Neural crest cell (in vitro differentiated cells): ENCODE results near the gene PDE6A. TPM values are rescaled to one million over a fixed set of nuclear protein-coding genes. Genes with fewer than 3 reads are reported as not detected.

ENCODE experiments used
- DNase-seq: peaks from one replicate; pipeline ENCODE4 v3.0.0; 2021; ENCODE audit warnings: low read depth, mixed read lengths, low spot score
- H3K27ac Mint-ChIP-seq: one replicate; pipeline ENCODE4 v1.8.0; 2021; ENCODE audit warnings: mild to moderate bottlenecking, mixed read lengths; ENCODE audit not compliant: unreplicated experiment
- H3K27me3 Mint-ChIP-seq: 2 replicates; pipeline ENCODE4 v1.8.0; 2021; ENCODE audit warnings: low read depth, mild to moderate bottlenecking, mixed read lengths
- H3K36me3 Mint-ChIP-seq: 2 replicates; pipeline ENCODE4 v1.8.0; 2021; ENCODE audit warnings: low read depth, mild to moderate bottlenecking, mixed read lengths
- H3K4me1 Mint-ChIP-seq: 2 replicates; pipeline ENCODE4 v1.8.0; 2021; ENCODE audit warnings: mixed read lengths
- H3K4me3 Mint-ChIP-seq: one replicate; pipeline ENCODE4 v1.8.0; 2021; ENCODE audit warnings: mild to moderate bottlenecking, mixed read lengths
- H3K9me3 Mint-ChIP-seq: 2 replicates; pipeline ENCODE4 v1.8.0; 2021; ENCODE audit warnings: mixed read lengths
- total RNA-seq: library from RNA; stranded (reverse); gene quantifications from 2 replicates; pipeline ENCODE4 v1.2.1, GENCODE V29; 2021
- TF ChIP-seq, protein P1 (sequence below): fragments of 200-600 bp; sonication (generic); conservative IDR thresholded peaks from 2 replicates; pipeline ENCODE4 v1.5.0; 2021; ENCODE audit warnings: antibody characterized with exemption, mild to moderate bottlenecking

PDE6A gene
- total RNA-seq, 1 donor from 2014 or later, result not detected

DNA sequence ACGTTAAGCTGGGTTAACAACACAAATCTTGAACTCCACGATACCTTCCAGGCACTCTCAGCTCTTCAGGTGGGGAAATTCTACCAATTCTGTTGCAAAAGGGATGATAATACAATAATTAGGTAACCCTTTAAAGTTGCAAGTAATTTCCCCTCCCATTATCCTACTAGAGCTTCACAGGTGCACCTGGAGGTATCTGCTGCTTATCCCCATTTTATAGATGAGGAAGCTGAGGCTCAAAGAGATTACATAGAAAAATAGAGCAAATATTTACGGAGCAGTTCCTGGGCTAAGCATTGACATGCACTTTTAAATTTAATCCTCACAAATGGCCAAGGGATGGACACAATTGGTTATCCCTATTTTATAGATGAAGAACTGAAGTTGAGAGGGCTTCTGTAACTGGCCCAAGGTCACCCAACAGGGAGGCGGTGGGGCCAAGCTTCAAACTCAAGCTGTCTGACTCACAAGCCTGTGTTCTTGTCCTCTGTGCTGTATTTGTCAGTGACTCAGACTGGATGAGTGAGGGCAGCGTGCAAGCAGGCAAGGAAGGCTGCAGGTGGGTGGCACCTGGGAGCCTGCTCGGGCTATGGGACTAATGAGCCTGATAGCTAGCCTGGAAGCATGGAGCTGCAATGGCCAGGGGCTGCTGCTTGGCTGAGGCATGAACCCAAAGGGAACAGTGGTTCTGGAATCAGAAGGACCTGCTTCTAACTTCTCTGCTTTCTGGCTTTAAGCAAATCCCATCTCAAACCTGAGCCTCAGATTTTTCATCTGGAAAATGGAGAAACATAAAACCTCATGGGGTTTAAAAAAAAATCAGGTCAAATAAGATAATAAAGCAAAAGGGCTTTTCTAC is 105.5 kb downstream of the PDE6A start:
- Mint-ChIP-seq H3K27ac (no peak overlapping the region), H3K4me1 (peaks cover 25% of the 10 kb centered on the region), H3K4me3 (no peak overlapping the region), H3K27me3 (no peaks in the 10 kb centered on the region), H3K9me3 (no peaks in the 10 kb centered on the region), H3K36me3 (no peaks in the 10 kb centered on the region)
- TF ChIP-seq, protein P1, sequence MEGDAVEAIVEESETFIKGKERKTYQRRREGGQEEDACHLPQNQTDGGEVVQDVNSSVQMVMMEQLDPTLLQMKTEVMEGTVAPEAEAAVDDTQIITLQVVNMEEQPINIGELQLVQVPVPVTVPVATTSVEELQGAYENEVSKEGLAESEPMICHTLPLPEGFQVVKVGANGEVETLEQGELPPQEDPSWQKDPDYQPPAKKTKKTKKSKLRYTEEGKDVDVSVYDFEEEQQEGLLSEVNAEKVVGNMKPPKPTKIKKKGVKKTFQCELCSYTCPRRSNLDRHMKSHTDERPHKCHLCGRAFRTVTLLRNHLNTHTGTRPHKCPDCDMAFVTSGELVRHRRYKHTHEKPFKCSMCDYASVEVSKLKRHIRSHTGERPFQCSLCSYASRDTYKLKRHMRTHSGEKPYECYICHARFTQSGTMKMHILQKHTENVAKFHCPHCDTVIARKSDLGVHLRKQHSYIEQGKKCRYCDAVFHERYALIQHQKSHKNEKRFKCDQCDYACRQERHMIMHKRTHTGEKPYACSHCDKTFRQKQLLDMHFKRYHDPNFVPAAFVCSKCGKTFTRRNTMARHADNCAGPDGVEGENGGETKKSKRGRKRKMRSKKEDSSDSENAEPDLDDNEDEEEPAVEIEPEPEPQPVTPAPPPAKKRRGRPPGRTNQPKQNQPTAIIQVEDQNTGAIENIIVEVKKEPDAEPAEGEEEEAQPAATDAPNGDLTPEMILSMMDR, result no peak
- DNase-seq, result no peak

DNA sequence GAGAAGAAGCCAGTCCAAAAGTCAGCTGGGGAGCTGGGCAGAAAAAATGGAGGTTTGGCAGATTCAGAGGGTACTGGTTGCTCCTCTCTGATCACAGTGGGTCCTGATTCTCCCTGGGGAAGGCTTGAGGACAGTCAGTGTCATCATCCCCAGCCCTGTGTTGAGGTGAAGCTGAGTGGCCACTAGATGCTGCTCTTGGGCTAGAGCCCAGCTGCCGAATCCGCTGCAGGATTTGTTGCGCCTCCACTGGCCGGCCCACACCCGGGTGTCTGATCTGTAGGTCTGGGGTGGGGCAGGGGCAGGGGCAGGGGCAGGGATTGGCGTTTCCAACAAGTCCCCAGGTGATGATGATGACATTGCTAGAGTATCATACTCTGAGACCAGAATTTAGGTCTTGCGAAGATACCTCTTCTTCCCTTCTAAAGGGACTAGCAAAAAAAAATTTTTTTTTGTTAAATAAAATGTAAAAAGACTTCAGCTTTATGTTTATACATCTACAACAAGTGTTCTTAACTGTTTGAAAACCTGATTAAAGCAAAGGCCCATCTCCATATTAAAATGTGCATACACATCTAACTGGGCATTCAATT is 106.8 kb downstream of the PDE6A start:
- H3K36me3 Mint-ChIP-seq, result no peaks in the 10 kb centered on the region
- H3K27me3 Mint-ChIP-seq, result no peaks in the 10 kb centered on the region
- no peak overlapping the region for H3K4me3 Mint-ChIP-seq
- DNase-seq, result peak; percentile 61
- TF ChIP-seq, protein P1, result peak; percentile 77
- H3K9me3 Mint-ChIP-seq, result no peaks in the 10 kb centered on the region
- H3K27ac Mint-ChIP-seq, result no peak overlapping the region
- H3K4me1 Mint-ChIP-seq, result peaks cover 25% of the 10 kb centered on the region

DNA sequence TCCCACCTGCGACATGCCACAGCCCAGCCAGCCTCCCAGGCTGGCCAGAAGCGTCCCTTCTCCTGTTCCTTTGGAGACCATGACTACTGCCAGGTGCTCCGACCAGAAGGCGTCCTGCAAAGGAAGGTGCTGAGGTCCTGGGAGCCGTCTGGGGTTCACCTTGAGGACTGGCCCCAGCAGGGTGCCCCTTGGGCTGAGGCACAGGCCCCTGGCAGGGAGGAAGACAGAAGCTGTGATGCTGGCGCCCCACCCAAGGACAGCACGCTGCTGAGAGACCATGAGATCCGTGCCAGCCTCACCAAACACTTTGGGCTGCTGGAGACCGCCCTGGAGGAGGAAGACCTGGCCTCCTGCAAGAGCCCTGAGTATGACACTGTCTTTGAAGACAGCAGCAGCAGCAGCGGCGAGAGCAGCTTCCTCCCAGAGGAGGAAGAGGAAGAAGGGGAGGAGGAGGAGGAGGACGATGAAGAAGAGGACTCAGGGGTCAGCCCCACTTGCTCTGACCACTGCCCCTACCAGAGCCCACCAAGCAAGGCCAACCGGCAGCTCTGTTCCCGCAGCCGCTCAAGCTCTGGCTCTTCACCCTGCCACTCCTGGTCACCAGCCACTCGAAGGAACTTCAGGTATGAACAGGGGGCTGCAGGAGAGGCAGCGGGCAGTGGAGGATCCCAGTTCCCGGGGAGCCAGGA is 108.0 kb downstream of the PDE6A start:
- Mint-ChIP-seq H3K36me3 (no peaks in the 10 kb centered on the region), H3K4me1 (peaks cover 25% of the 10 kb centered on the region), H3K4me3 (no peak overlapping the region), H3K27ac (peak overlapping the region; percentile 38), H3K9me3 (no peaks in the 10 kb centered on the region), H3K27me3 (no peaks in the 10 kb centered on the region)
- TF ChIP-seq, protein P1, result no peak
- DNase-seq, result no peak

DNA sequence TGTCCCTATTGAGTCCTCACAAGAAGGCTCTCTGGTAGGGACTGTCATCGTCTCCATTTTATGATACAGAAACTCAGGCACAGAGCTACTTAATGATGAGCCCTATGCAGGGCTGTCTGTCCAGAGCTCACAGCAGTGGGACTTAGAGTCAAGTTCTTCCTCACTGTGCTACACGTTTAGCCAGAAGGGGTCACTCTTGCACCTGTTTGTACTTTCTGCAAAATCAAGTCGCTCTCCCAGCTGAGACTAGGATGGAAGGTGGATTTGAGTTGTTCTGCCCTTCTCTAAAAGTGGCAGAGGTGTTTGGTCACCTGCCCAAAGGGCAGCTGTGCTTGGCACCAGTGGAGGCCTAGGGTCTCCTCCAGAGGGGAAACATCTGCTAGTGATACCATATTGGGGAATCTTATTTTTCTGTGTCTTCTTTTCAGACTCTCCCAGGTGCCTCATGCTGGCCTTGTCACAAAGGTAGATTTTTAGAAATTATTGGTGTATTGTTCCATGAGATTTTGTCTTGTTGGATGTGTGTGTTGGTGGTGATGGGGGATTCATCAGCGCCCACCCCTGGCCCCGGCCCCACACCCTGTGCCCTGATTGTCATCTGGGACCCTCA is 110.2 kb downstream of the PDE6A start:
- Mint-ChIP-seq H3K4me1 (peaks cover 4% of the 10 kb centered on the region), H3K4me3 (no peak overlapping the region), H3K36me3 (no peaks in the 10 kb centered on the region), H3K27me3 (no peaks in the 10 kb centered on the region), H3K9me3 (no peaks in the 10 kb centered on the region), H3K27ac (no peak overlapping the region)
- TF ChIP-seq, protein P1, result peak; percentile 83
- DNase-seq, result peak; percentile 75

DNA sequence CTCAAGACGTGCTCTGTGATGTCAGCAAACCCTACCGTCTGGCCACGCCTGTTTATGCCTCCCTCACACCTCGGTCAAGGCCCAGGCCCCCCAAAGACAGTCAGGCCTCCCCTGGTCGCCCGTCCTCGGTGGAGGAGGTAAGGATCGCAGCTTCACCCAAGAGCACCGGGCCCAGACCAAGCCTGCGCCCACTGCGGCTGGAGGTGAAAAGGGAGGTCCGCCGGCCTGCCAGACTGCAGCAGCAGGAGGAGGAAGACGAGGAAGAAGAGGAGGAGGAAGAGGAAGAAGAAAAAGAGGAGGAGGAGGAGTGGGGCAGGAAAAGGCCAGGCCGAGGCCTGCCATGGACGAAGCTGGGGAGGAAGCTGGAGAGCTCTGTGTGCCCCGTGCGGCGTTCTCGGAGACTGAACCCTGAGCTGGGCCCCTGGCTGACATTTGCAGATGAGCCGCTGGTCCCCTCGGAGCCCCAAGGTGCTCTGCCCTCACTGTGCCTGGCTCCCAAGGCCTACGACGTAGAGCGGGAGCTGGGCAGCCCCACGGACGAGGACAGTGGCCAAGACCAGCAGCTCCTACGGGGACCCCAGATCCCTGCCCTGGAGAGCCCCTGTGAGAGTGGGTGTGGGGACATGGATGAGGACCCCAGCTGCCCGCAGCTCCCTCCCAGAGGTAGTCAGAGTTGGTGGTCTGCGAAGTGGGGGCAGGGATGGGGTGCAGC is 111.3 kb downstream of the PDE6A start:
- DNase-seq, result no peak
- Mint-ChIP-seq H3K27me3 (no peaks in the 10 kb centered on the region), H3K36me3 (no peaks in the 10 kb centered on the region), H3K4me1 (no peaks in the 10 kb centered on the region), H3K9me3 (no peaks in the 10 kb centered on the region), H3K4me3 (no peak overlapping the region), H3K27ac (peak overlapping the region; percentile 62)
- TF ChIP-seq, protein P1, result no peak
